Endothelial cell of umbilical vein (primary cell): ENCODE results near the gene METTL21A.

Experiments
- JUN ChIP-seq: IDR thresholded peaks from 2 replicates; pipeline ENCODE4 v1.6.1; 2011; ENCODE audit warnings: borderline replicate concordance, low read depth; ENCODE audit not compliant: insufficient read length, insufficient read depth
- TF ChIP-seq, protein P1 (sequence below), 2 donors: IDR thresholded peaks; 1 replicate in 1 of 2; 2 replicates in 1 of 2; pipeline ENCODE4 v1.5.1; 2011; ENCODE audit warnings: low read length in 2 of 2, mild to moderate bottlenecking in 2 of 2, moderate library complexity in 2 of 2, control low read depth in 1 of 2, inconsistent platforms in 1 of 2, low read depth in 1 of 2; ENCODE audit not compliant: insufficient read depth in 1 of 2; ENCODE audit errors: extremely low read depth in 1 of 2

GRCh38 chr2:207632575-207633493 is 7.6 kb upstream of the METTL21A start:
- TF ChIP-seq, protein P1, sequence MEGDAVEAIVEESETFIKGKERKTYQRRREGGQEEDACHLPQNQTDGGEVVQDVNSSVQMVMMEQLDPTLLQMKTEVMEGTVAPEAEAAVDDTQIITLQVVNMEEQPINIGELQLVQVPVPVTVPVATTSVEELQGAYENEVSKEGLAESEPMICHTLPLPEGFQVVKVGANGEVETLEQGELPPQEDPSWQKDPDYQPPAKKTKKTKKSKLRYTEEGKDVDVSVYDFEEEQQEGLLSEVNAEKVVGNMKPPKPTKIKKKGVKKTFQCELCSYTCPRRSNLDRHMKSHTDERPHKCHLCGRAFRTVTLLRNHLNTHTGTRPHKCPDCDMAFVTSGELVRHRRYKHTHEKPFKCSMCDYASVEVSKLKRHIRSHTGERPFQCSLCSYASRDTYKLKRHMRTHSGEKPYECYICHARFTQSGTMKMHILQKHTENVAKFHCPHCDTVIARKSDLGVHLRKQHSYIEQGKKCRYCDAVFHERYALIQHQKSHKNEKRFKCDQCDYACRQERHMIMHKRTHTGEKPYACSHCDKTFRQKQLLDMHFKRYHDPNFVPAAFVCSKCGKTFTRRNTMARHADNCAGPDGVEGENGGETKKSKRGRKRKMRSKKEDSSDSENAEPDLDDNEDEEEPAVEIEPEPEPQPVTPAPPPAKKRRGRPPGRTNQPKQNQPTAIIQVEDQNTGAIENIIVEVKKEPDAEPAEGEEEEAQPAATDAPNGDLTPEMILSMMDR (IDR thresholded peaks at IDR 0.05; ENCODE audit: extremely low read depth in 1 of 2, insufficient read depth in 1 of 2, low read depth in 1 of 2, low read length in 2 of 2) = no peak
- no peak for TF ChIP-seq JUN
